ENCODE data around the gene NOX3. TPM values are rescaled to one million over a fixed set of nuclear protein-coding genes. Genes with fewer than 3 reads are reported as not detected.
A peak's percentile ranks its signal among the peaks of the same experiment; 100 is the strongest.

NOX3 gene
- total RNA-seq, 5 donors from 2014 or later (not counting 1 experiment from before 2014, with no cell fraction given) = not detected

- no peak overlapping the region for H3K27ac ChIP-seq (ENCODE audit: low read length)
- Mint-ChIP-seq H3K4me1 (peaks cover 0 to 7% (median 5%) of the 10 kb centered on the region in 3 donors), H3K4me3 (no peak overlapping the region), H3K27me3 (peaks cover 0 to 3% of the 10 kb centered on the region in 2 donors), H3K27ac (no peak overlapping the region), H3K36me3 (no peaks in the 10 kb centered on the region), H3K9me3 (peaks cover 0 to 4% (median 0%) of the 10 kb centered on the region in 3 donors)
- ATAC-seq (replicated peaks in 1 of 4) (no peak), DNase-seq (no peak)
- 100% methylated on average over 2 of the region's 5 CpGs for WGBS (ENCODE audit: insufficient coverage)
- H3K36me3 ChIP-seq (ENCODE audit: control insufficient read depth in 2 of 2, extremely low read depth in 1 of 2, insufficient read depth in 1 of 2, low read length in 1 of 2) = no peaks in the 10 kb centered on the region
- ChIA-PET POLR2A (no interaction called here), CTCF (no interaction called here)
- H3K27me3 ChIP-seq (replicated peaks in 1 of 2; ENCODE audit: control insufficient read depth in 2 of 2, extremely low read depth in 1 of 2, insufficient read depth in 2 of 2, low read length in 1 of 2) = no peaks in the 10 kb centered on the region
- H3K4me3 ChIP-seq (ENCODE audit: control insufficient read depth in 1 of 2, extremely low read depth in 1 of 2, low read length in 1 of 2) = no peak overlapping the region
- H3K9me3 ChIP-seq = no peaks in the 10 kb centered on the region
- no peaks in the 10 kb centered on the region for H3K4me1 ChIP-seq (ENCODE audit: control insufficient read depth in 1 of 2, extremely low read depth in 1 of 2, insufficient read depth in 2 of 2, low read length in 2 of 2)
Observed at GRCh38 chr6:155383913-155384312, 71.7 kb downstream of the NOX3 start.

- ChIA-PET CTCF (interaction anchor here in 1 of 2 donors (0.6 kb wide), 1 partner anchor 48 kb away, joined by 5 read pairs; no protein-coding TSS in a partner anchor), POLR2A (no interaction called here)
- H3K36me3 ChIP-seq (ENCODE audit: control insufficient read depth in 2 of 2, extremely low read depth in 1 of 2, insufficient read depth in 1 of 2, low read length in 1 of 2) = no peaks in the 10 kb centered on the region
- H3K9me3 Mint-ChIP-seq = no peaks in the 10 kb centered on the region
- no peaks in the 10 kb centered on the region for H3K9me3 ChIP-seq
- no peaks in the 10 kb centered on the region for H3K27me3 Mint-ChIP-seq
- H3K4me1 Mint-ChIP-seq = peaks cover 0 to under 1% (median under 1%) of the 10 kb centered on the region in 3 donors
- no peaks in the 10 kb centered on the region for H3K4me1 ChIP-seq (ENCODE audit: control insufficient read depth in 1 of 2, extremely low read depth in 1 of 2, insufficient read depth in 2 of 2, low read length in 2 of 2)
- H3K27ac Mint-ChIP-seq = no peak overlapping the region
- H3K4me3 Mint-ChIP-seq = no peak overlapping the region
- no peak overlapping the region for H3K27ac ChIP-seq (ENCODE audit: low read length)
- no peaks in the 10 kb centered on the region for H3K36me3 Mint-ChIP-seq
- ATAC-seq (replicated peaks in 1 of 4) (no peak), DNase-seq (no peak)
- no CpG with 5 or more reads among the region's 3 CpGs for WGBS (ENCODE audit: insufficient coverage)
- H3K27me3 ChIP-seq (replicated peaks in 1 of 2; ENCODE audit: control insufficient read depth in 2 of 2, extremely low read depth in 1 of 2, insufficient read depth in 2 of 2, low read length in 1 of 2) = no peaks in the 10 kb centered on the region
- H3K4me3 ChIP-seq (ENCODE audit: control insufficient read depth in 1 of 2, extremely low read depth in 1 of 2, low read length in 1 of 2) = no peak overlapping the region
Observed at GRCh38 chr6:155382338-155382685, 73.3 kb downstream of the NOX3 start.

- Mint-ChIP-seq H3K27me3 (no peaks in the 10 kb centered on the region), H3K4me3 (no peak overlapping the region), H3K9me3 (no peaks in the 10 kb centered on the region), H3K4me1 (no peaks in the 10 kb centered on the region), H3K27ac (no peak overlapping the region), H3K36me3 (no peaks in the 10 kb centered on the region)
- ATAC-seq (replicated peaks in 1 of 4) (no peak), DNase-seq (no peak)
- H3K4me3 ChIP-seq (ENCODE audit: control insufficient read depth in 1 of 2, extremely low read depth in 1 of 2, low read length in 1 of 2) = no peak overlapping the region
- 100% methylated on average over 1 of the region's 5 CpGs for WGBS (ENCODE audit: insufficient coverage)
- H3K27ac ChIP-seq (ENCODE audit: low read length) = no peak overlapping the region
- ChIA-PET CTCF (interaction anchor here in 1 of 2 donors (0.6 kb wide), 2 partner anchors 42 to 48 kb away, joined by 3 to 5 read pairs; no protein-coding TSS in a partner anchor), POLR2A (no interaction called here)
- H3K9me3 ChIP-seq = no peaks in the 10 kb centered on the region
- no peaks in the 10 kb centered on the region for H3K36me3 ChIP-seq (ENCODE audit: control insufficient read depth in 2 of 2, extremely low read depth in 1 of 2, insufficient read depth in 1 of 2, low read length in 1 of 2)
- H3K27me3 ChIP-seq (replicated peaks in 1 of 2; ENCODE audit: control insufficient read depth in 2 of 2, extremely low read depth in 1 of 2, insufficient read depth in 2 of 2, low read length in 1 of 2) = no peaks in the 10 kb centered on the region
- H3K4me1 ChIP-seq (ENCODE audit: control insufficient read depth in 1 of 2, extremely low read depth in 1 of 2, insufficient read depth in 2 of 2, low read length in 2 of 2) = no peaks in the 10 kb centered on the region
Observed at GRCh38 chr6:155381673-155382337, 73.8 kb downstream of the NOX3 start.

- H3K27me3 ChIP-seq (replicated peaks in 1 of 2; ENCODE audit: control insufficient read depth in 2 of 2, extremely low read depth in 1 of 2, insufficient read depth in 2 of 2, low read length in 1 of 2) = no peaks in the 10 kb centered on the region
- H3K4me3 ChIP-seq (ENCODE audit: control insufficient read depth in 1 of 2, extremely low read depth in 1 of 2, low read length in 1 of 2) = no peak overlapping the region
- no peaks in the 10 kb centered on the region for H3K9me3 Mint-ChIP-seq
- no peak overlapping the region for H3K4me3 Mint-ChIP-seq
- no peaks in the 10 kb centered on the region for H3K27me3 Mint-ChIP-seq
- no peaks in the 10 kb centered on the region for H3K36me3 Mint-ChIP-seq
- DNase-seq = peak in 2 of 35 experiments; percentile 1 to 12
- no peaks in the 10 kb centered on the region for H3K4me1 Mint-ChIP-seq
- H3K9me3 ChIP-seq = no peaks in the 10 kb centered on the region
- 100% methylated on average over 1 of the region's 8 CpGs for WGBS (ENCODE audit: insufficient coverage)
- no peak for ATAC-seq (replicated peaks in 1 of 4)
- ChIA-PET POLR2A (no interaction called here), CTCF (interaction anchor here in 1 of 2 donors (0.6 kb wide), 1 partner anchor 43 kb away, joined by 3 read pairs; no protein-coding TSS in a partner anchor)
- no peaks in the 10 kb centered on the region for H3K4me1 ChIP-seq (ENCODE audit: control insufficient read depth in 1 of 2, extremely low read depth in 1 of 2, insufficient read depth in 2 of 2, low read length in 2 of 2)
- H3K27ac ChIP-seq (ENCODE audit: low read length) = no peak overlapping the region
- H3K36me3 ChIP-seq (ENCODE audit: control insufficient read depth in 2 of 2, extremely low read depth in 1 of 2, insufficient read depth in 1 of 2, low read length in 1 of 2) = no peaks in the 10 kb centered on the region
- no peak overlapping the region for H3K27ac Mint-ChIP-seq
Observed at GRCh38 chr6:155380666-155381332, 74.8 kb downstream of the NOX3 start.

GRCh38 chr6:155378724-155379123 lies 76.9 kb downstream of the NOX3 start:
- ChIA-PET POLR2A (interaction anchor here (0.6 kb wide), 2 partner anchors 25 to 1589 kb away, joined by 3 read pairs; no protein-coding TSS in a partner anchor), CTCF (no interaction called here)
- no peak for ATAC-seq (replicated peaks in 1 of 4)
- Mint-ChIP-seq H3K27ac (no peak overlapping the region), H3K4me1 (no peaks in the 10 kb centered on the region), H3K36me3 (no peaks in the 10 kb centered on the region), H3K4me3 (no peak overlapping the region), H3K9me3 (no peaks in the 10 kb centered on the region), H3K27me3 (no peaks in the 10 kb centered on the region)
- no peaks in the 10 kb centered on the region for H3K27me3 ChIP-seq (replicated peaks in 1 of 2; ENCODE audit: control insufficient read depth in 2 of 2, extremely low read depth in 1 of 2, insufficient read depth in 2 of 2, low read length in 1 of 2)
- no peak overlapping the region for H3K27ac ChIP-seq (ENCODE audit: low read length)
- DNase-seq = no peak
- WGBS (ENCODE audit: insufficient coverage) = 63% methylated on average over 2 of the region's 3 CpGs
- no peaks in the 10 kb centered on the region for H3K36me3 ChIP-seq (ENCODE audit: control insufficient read depth in 2 of 2, extremely low read depth in 1 of 2, insufficient read depth in 1 of 2, low read length in 1 of 2)
- H3K4me1 ChIP-seq (ENCODE audit: control insufficient read depth in 1 of 2, extremely low read depth in 1 of 2, insufficient read depth in 2 of 2, low read length in 2 of 2) = no peaks in the 10 kb centered on the region
- H3K9me3 ChIP-seq = no peaks in the 10 kb centered on the region
- no peak overlapping the region for H3K4me3 ChIP-seq (ENCODE audit: control insufficient read depth in 1 of 2, extremely low read depth in 1 of 2, low read length in 1 of 2)

GRCh38 chr6:155378276-155378675 lies 77.4 kb downstream of the NOX3 start:
- Histone ChIP-seq H3K27me3 (replicated peaks in 1 of 2; ENCODE audit: control insufficient read depth in 2 of 2, extremely low read depth in 1 of 2, insufficient read depth in 2 of 2, low read length in 1 of 2) (no peaks in the 10 kb centered on the region), H3K27ac (ENCODE audit: low read length) (no peak overlapping the region), H3K9me3 (no peaks in the 10 kb centered on the region), H3K36me3 (ENCODE audit: control insufficient read depth in 2 of 2, extremely low read depth in 1 of 2, insufficient read depth in 1 of 2, low read length in 1 of 2) (no peaks in the 10 kb centered on the region), H3K4me1 (ENCODE audit: control insufficient read depth in 1 of 2, extremely low read depth in 1 of 2, insufficient read depth in 2 of 2, low read length in 2 of 2) (no peaks in the 10 kb centered on the region), H3K4me3 (ENCODE audit: control insufficient read depth in 1 of 2, extremely low read depth in 1 of 2, low read length in 1 of 2) (no peak overlapping the region)
- Mint-ChIP-seq H3K4me1 (no peaks in the 10 kb centered on the region), H3K27me3 (no peaks in the 10 kb centered on the region), H3K36me3 (no peaks in the 10 kb centered on the region), H3K4me3 (no peak overlapping the region), H3K27ac (no peak overlapping the region), H3K9me3 (no peaks in the 10 kb centered on the region)
- ChIA-PET CTCF (no interaction called here), POLR2A (interaction anchor here (0.6 kb wide), 2 partner anchors 24 to 1590 kb away, joined by 3 read pairs; no protein-coding TSS in a partner anchor)
- DNase-seq = no peak
- no peak for ATAC-seq (replicated peaks in 1 of 4)
